Measurements from ENCODE around the gene THOC6.

The THOC6 gene

GRCh38 chr16:3023669-3024478 lies at the start of gene THOC6, which contains the start of gene HCFC1R1:
Gene THOC6 (plus strand): TSS chr16:3024035. CDS start chr16:3024327, 292 bp downstream.
Gene HCFC1R1 (minus strand): TSS chr16:3023942. CDS start chr16:3023941, 1 bp downstream.
- no peak for TF ChIP-seq CTCF (IDR thresholded peaks at IDR 0.05; ENCODE audit: low read depth, low read length)
- peak within 1 kb of the TSS; percentile 93 for H3K4me3 ChIP-seq (ENCODE audit: low read depth, low read length)

GRCh38 chr16:2974319-2975056 lies 49.3 kb upstream of the THOC6 start:
- TF ChIP-seq CTCF (IDR thresholded peaks at IDR 0.05; ENCODE audit: low read depth, low read length), result no peak
- H3K4me3 ChIP-seq (ENCODE audit: low read depth, low read length), result no peak overlapping the region

- no peak overlapping the region for H3K4me3 ChIP-seq (ENCODE audit: low read depth, low read length)
- no peak for TF ChIP-seq CTCF (IDR thresholded peaks at IDR 0.05; ENCODE audit: low read depth, low read length)
These were observed 48.6 kb upstream of the THOC6 start for GRCh38 chr16:2975161-2975795.

- TF ChIP-seq CTCF (IDR thresholded peaks at IDR 0.05; ENCODE audit: low read depth, low read length), result no peak
- H3K4me3 ChIP-seq (ENCODE audit: low read depth, low read length), result no peak overlapping the region
These were observed 47.6 kb upstream of the THOC6 start for GRCh38 chr16:2976201-2976600.

- no peak for TF ChIP-seq CTCF (IDR thresholded peaks at IDR 0.05; ENCODE audit: low read depth, low read length)
- H3K4me3 ChIP-seq (ENCODE audit: low read depth, low read length), result no peak overlapping the region
These were observed 47.2 kb upstream of the THOC6 start for GRCh38 chr16:2976673-2977072.

- no peak overlapping the region for H3K4me3 ChIP-seq (ENCODE audit: low read depth, low read length)
- no peak for TF ChIP-seq CTCF (IDR thresholded peaks at IDR 0.05; ENCODE audit: low read depth, low read length)
These were observed 46.4 kb upstream of the THOC6 start for GRCh38 chr16:2977440-2977839.

All from WI38 (cell line).